HEK293 (cell line): ENCODE measurements around the gene STX5.

ENCODE experiments used
- BCL11B ChIP-seq: fragments of 450-650 bp; formaldehyde crosslinking; IDR thresholded peaks from 2 replicates; pipeline ENCODE4 v1.5.1; 2016; ENCODE audit warnings: low read depth, missing biosample characterization, missing genetic modification characterization
- HOXA7 ChIP-seq: sonication (generic); formaldehyde crosslinking; IDR thresholded peaks from 2 replicates; pipeline ENCODE4 v1.8.1; 2022; ENCODE audit warnings: missing genetic modification reagents, borderline replicate concordance
- KLF8 ChIP-seq: fragments of 450-650 bp; formaldehyde crosslinking; IDR thresholded peaks from 2 replicates; pipeline ENCODE4 v1.5.1; 2016; ENCODE audit warnings: missing biosample characterization, missing genetic modification characterization
- SETDB1 ChIP-seq: IDR thresholded peaks from one replicate; pipeline ENCODE4 v1.6.1; 2017; ENCODE audit warnings: mild to moderate bottlenecking, low read length, moderate library complexity, mixed read lengths; ENCODE audit not compliant: insufficient read length
- YY1 ChIP-seq: fragments of 450-650 bp; formaldehyde crosslinking; IDR thresholded peaks from 2 replicates; pipeline ENCODE4 v1.5.1; 2018; ENCODE audit warnings: missing biosample characterization, missing genetic modification characterization
- ZBTB1 ChIP-seq: fragments of 450-650 bp; formaldehyde crosslinking; IDR thresholded peaks from 2 replicates; pipeline ENCODE4 v1.5.1; 2016; ENCODE audit warnings: missing biosample characterization, missing genetic modification characterization
- ZNF112 ChIP-seq: fragments of 450-650 bp; formaldehyde crosslinking; IDR thresholded peaks from 2 replicates; pipeline ENCODE4 v1.5.0; 2017; ENCODE audit warnings: missing biosample characterization, missing genetic modification characterization
- ZNF239 ChIP-seq: fragments of 450-650 bp; formaldehyde crosslinking; IDR thresholded peaks from 2 replicates; pipeline ENCODE4 v1.5.1; 2016; ENCODE audit warnings: missing biosample characterization, missing genetic modification characterization
- ZNF266 ChIP-seq: fragments of 450-650 bp; formaldehyde crosslinking; IDR thresholded peaks from 2 replicates; pipeline ENCODE4 v1.5.1; 2016; ENCODE audit warnings: missing biosample characterization, missing genetic modification characterization, low read depth
- ZNF311 ChIP-seq: fragments of 450-650 bp; formaldehyde crosslinking; IDR thresholded peaks from 2 replicates; pipeline ENCODE4 v1.5.1; 2017; ENCODE audit warnings: missing biosample characterization, missing genetic modification characterization, borderline replicate concordance
- ZNF416 ChIP-seq: fragments of 450-650 bp; formaldehyde crosslinking; IDR thresholded peaks from 2 replicates; pipeline ENCODE4 v1.5.1; 2016; ENCODE audit warnings: missing biosample characterization, missing genetic modification characterization
- ZNF792 ChIP-seq: fragments of 450-650 bp; formaldehyde crosslinking; IDR thresholded peaks from 2 replicates; pipeline ENCODE4 v1.5.1; 2016; ENCODE audit warnings: missing biosample characterization, missing genetic modification characterization
- TF ChIP-seq, protein P1 (sequence below): fragments of 450-650 bp; formaldehyde crosslinking; IDR thresholded peaks from 2 replicates; pipeline ENCODE4 v1.5.1; 2016; ENCODE audit warnings: missing biosample characterization, missing genetic modification characterization
- TF ChIP-seq, protein P2 (sequence below): fragments of 450-650 bp; formaldehyde crosslinking; IDR thresholded peaks from 2 replicates; pipeline ENCODE4 v1.5.1; 2016; ENCODE audit warnings: missing biosample characterization, missing genetic modification characterization

DNA sequence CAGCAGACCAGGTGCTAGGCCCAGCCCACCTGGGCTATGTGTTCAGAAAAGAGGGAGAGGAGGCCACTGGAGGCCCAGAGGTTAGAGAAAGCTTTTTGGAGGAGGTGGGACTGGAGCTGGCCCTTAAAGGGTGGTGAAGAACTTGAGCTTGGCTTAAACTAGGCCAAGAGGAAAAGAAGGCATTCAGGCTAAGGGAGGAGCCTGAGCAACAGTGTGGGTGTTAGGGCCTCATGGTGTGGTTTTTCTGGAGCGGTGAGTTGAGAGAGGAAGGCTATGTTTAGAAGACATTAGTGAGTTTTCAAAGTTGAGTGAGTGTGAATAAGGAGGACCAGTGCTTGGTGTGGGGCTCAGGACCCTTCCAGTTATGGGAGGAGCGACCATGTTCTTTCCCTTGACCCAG, 54.5 kb downstream of the STX5 start:
- TF ChIP-seq HOXA7 (CRISPR knock-in tag) = no peak
- TF ChIP-seq BCL11B (tag by site-specific recombination) = no peak
- no peak for TF ChIP-seq SETDB1
- TF ChIP-seq ZNF112 (tag by site-specific recombination) = no peak
- TF ChIP-seq ZNF792 (tag by site-specific recombination) = no peak
- TF ChIP-seq KLF8 (tag by site-specific recombination) = no peak
- no peak for TF ChIP-seq ZNF266 (tag by site-specific recombination)
- TF ChIP-seq, protein P1, sequence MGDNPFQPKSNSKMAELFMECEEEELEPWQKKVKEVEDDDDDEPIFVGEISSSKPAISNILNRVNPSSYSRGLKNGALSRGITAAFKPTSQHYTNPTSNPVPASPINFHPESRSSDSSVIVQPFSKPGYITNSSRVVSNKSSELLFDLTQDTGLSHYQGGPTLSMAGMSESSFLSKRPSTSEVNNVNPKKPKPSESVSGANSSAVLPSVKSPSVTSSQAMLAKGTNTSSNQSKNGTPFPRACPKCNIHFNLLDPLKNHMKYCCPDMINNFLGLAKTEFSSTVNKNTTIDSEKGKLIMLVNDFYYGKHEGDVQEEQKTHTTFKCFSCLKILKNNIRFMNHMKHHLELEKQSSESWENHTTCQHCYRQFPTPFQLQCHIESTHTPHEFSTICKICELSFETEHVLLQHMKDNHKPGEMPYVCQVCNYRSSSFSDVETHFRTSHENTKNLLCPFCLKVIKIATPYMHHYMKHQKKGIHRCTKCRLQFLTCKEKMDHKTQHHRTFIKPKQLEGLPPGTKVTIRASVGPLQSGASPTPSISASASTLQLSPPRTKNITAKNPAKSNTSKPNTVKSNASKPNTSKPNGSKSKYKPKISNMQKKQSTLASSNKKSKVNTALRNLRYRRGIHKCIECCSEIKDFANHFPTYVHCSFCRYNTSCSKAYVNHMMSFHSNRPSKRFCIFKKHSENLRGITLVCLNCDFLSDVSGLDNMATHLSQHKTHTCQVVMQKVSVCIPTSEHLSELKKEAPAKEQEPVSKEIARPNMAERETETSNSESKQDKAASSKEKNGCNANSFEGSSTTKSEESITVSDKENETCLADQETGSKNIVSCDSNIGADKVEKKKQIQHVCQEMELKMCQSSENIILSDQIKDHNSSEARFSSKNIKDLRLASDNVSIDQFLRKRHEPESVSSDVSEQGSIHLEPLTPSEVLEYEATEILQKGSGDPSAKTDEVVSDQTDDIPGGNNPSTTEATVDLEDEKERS (tag by site-specific recombination) = no peak
- TF ChIP-seq ZNF311 (tag by site-specific recombination) = no peak
- no peak for TF ChIP-seq ZBTB1
- TF ChIP-seq YY1 (tag by site-specific recombination) = no peak
- TF ChIP-seq, protein P2, sequence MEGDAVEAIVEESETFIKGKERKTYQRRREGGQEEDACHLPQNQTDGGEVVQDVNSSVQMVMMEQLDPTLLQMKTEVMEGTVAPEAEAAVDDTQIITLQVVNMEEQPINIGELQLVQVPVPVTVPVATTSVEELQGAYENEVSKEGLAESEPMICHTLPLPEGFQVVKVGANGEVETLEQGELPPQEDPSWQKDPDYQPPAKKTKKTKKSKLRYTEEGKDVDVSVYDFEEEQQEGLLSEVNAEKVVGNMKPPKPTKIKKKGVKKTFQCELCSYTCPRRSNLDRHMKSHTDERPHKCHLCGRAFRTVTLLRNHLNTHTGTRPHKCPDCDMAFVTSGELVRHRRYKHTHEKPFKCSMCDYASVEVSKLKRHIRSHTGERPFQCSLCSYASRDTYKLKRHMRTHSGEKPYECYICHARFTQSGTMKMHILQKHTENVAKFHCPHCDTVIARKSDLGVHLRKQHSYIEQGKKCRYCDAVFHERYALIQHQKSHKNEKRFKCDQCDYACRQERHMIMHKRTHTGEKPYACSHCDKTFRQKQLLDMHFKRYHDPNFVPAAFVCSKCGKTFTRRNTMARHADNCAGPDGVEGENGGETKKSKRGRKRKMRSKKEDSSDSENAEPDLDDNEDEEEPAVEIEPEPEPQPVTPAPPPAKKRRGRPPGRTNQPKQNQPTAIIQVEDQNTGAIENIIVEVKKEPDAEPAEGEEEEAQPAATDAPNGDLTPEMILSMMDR (tag by site-specific recombination) = no peak
- no peak for TF ChIP-seq ZNF239 (tag by site-specific recombination)
- TF ChIP-seq ZNF416 = no peak
